HCT116 (cell line): Measurements from ENCODE around the gene EDN1. TPM values are rescaled to one million over a fixed set of nuclear protein-coding genes. Genes with fewer than 3 reads are reported as not detected.
"Not testable (repeated sequence)": the region's sequence is repeated elsewhere in the genome, so short reads cannot be mapped to it uniquely, and the experiment has no call there.

Source experiments
- ATAC-seq: fragments of 200-7000 bp; cut with Tn5 transposase; 2 replicates; pipeline ENCODE4 v1.9.1; 2020; ENCODE audit warnings: mild to moderate bottlenecking, moderate library complexity
- BruUV-seq: library from RNA; stranded (reverse); fragments of 400-500 nt; replicated peaks from 2 replicates; lab custom pipeline; 2021; lab: Mats Ljungman, UMichigan
- CTCF ChIA-PET: fragments of 300-600 bp; sonication (Branson Sonifier 250); formaldehyde crosslinking; loops from one replicate; lab custom pipeline; 2021; ENCODE audit warnings: antibody characterized with exemption; lab: Charles Lee
- POLR2A ChIA-PET: fragments of 300-600, 350-600 bp; sonication (Branson Sonifier 250); formaldehyde crosslinking; loops from one replicate; lab custom pipeline; 2021; ENCODE audit warnings: antibody characterized with exemption; lab: Charles Lee
- RAD21 ChIA-PET, 2 experiments: fragments of 300-600 bp; sonication (Branson Sonifier 250); formaldehyde crosslinking; loops; one replicate each; lab custom pipeline; 2023; ENCODE audit warnings: low total read pairs in 2 of 2; ENCODE audit not compliant: uncharacterized antibody in 2 of 2, unreplicated experiment in 2 of 2, low non-redundant PET in 1 of 2; lab: Charles Lee
- DNase-seq: peaks from one replicate; pipeline ENCODE4 v3.0.0-alpha.2; 2010; ENCODE audit warnings: low read depth, low spot score
- H2AFZ ChIP-seq: fragments of 200-600 bp; shearing (Covaris generic), sonication (generic); 2 replicates; pipeline ENCODE4 v1.6.1; 2017; ENCODE audit warnings: low read depth, mixed run types, mixed read lengths, antibody characterized with exemption, low read length; ENCODE audit not compliant: poor library complexity, severe bottlenecking
- H3K27ac ChIP-seq: 2 replicates; pipeline ENCODE4 v1.5.1; 2012; ENCODE audit warnings: low read depth, low read length
- H3K27me3 ChIP-seq: fragments of 200-600 bp; sonication (generic); 2 replicates; pipeline ENCODE4 v1.6.1; 2016; ENCODE audit warnings: mixed run types, low read length, mixed read lengths; ENCODE audit not compliant: insufficient read depth
- H3K36me3 ChIP-seq, 2 experiments: fragments of 200-500 bp in 1 of 2; fragments of 200-600 bp in 1 of 2; sonication (Bioruptor generic) in 1 of 2; sonication (generic) in 1 of 2; 2 replicates each; pipeline versions ENCODE4 v1.5.1 to v1.6.1; 2014 to 2016; ENCODE audit warnings: low read length in 2 of 2, inconsistent platforms in 1 of 2, mixed read lengths in 1 of 2, mixed run types in 1 of 2; ENCODE audit not compliant: insufficient read depth in 2 of 2, control insufficient read depth in 1 of 2
- H3K4me1 ChIP-seq, 2 experiments: fragments of 200-600 bp in 1 of 2; sonication (generic) in 1 of 2; 2 replicates each; pipeline versions ENCODE4 v1.5.1 to v1.6.1; 2012 to 2017; ENCODE audit warnings: low read length in 2 of 2, inconsistent platforms in 1 of 2, mild to moderate bottlenecking in 1 of 2, mixed read lengths in 1 of 2, mixed run types in 1 of 2, moderate library complexity in 1 of 2; ENCODE audit not compliant: insufficient read depth in 2 of 2, control insufficient read depth in 1 of 2
- H3K4me2 ChIP-seq: fragments of 200-600 bp; sonication (generic); 2 replicates; pipeline ENCODE4 v1.6.1; 2017; ENCODE audit warnings: mixed run types, low read length, mixed read lengths
- H3K4me3 ChIP-seq, 2 experiments: fragments of 200-600 bp in 1 of 2; sonication (generic) in 1 of 2; replicated peaks in 1 of 2; 2 replicates each; pipeline ENCODE4 v1.5.1; 2011 to 2016; ENCODE audit warnings: low read length in 2 of 2, control low read depth in 1 of 2, low read depth in 1 of 2, mild to moderate bottlenecking in 1 of 2, mixed read lengths in 1 of 2, mixed run types in 1 of 2
- H3K79me2 ChIP-seq: fragments of 200-600 bp; sonication (generic); 2 replicates; pipeline ENCODE4 v1.6.1; 2017; ENCODE audit warnings: mild to moderate bottlenecking, mixed run types, low read length, moderate library complexity, mixed read lengths; ENCODE audit not compliant: insufficient read depth
- H3K9ac ChIP-seq: fragments of 200-600 bp; sonication (generic); 2 replicates; pipeline ENCODE4 v1.6.1; 2016; ENCODE audit warnings: low read length, mixed read lengths
- H3K9me2 ChIP-seq: fragments of 200-600 bp; sonication (generic), shearing (Covaris generic); 2 replicates; pipeline ENCODE4 v1.6.1; 2017; ENCODE audit warnings: mixed run types, mild to moderate bottlenecking, moderate library complexity; ENCODE audit not compliant: insufficient read depth
- H3K9me3 ChIP-seq, 2 experiments: fragments of 200-500 bp in 1 of 2; fragments of 200-600 bp in 1 of 2; sonication (Bioruptor generic) in 1 of 2; sonication (generic) in 1 of 2; 2 replicates each; pipeline ENCODE4 v1.6.1; 2014 to 2017; ENCODE audit warnings: low read length in 2 of 2, mixed read lengths in 2 of 2, inconsistent platforms in 1 of 2, low read depth in 1 of 2, mild to moderate bottlenecking in 1 of 2, mixed run types in 1 of 2, moderate library complexity in 1 of 2; ENCODE audit not compliant: control insufficient read depth in 1 of 2, insufficient read depth in 1 of 2
- H4K20me1 ChIP-seq: fragments of 200-600 bp; sonication (generic), shearing (Covaris generic); 2 replicates; pipeline ENCODE4 v1.6.1; 2017; ENCODE audit warnings: mixed run types, mild to moderate bottlenecking, moderate library complexity; ENCODE audit not compliant: insufficient read depth
- ATF3 ChIP-seq: IDR thresholded peaks from 2 replicates; pipeline ENCODE4 v1.6.1; 2012
- CBX3 ChIP-seq: IDR thresholded peaks from 2 replicates; pipeline ENCODE4 v1.6.1; 2012; ENCODE audit warnings: low read depth
- ELF1 ChIP-seq: IDR thresholded peaks from 2 replicates; pipeline ENCODE4 v1.6.1; 2012; ENCODE audit warnings: low read depth, borderline replicate concordance
- EZH2 ChIP-seq: fragments of 200-600 bp; sonication (generic); IDR thresholded peaks from 2 replicates; pipeline ENCODE4 v1.6.1; 2017; ENCODE audit warnings: antibody characterized with exemption, mixed run types
- MAX ChIP-seq: IDR thresholded peaks from 2 replicates; pipeline ENCODE4 v1.6.1; 2012
- POLR2A ChIP-seq: IDR thresholded peaks from 2 replicates; pipeline ENCODE4 v1.7.0; 2011; ENCODE audit warnings: borderline replicate concordance; ENCODE audit not compliant: insufficient read depth, insufficient read length; ENCODE audit errors: extremely low read depth
- POLR2AphosphoS5 ChIP-seq: IDR thresholded peaks from 2 replicates; pipeline ENCODE4 v1.6.1; 2011; ENCODE audit warnings: mild to moderate bottlenecking, low read depth, low read length, moderate library complexity
- RAD21 ChIP-seq: IDR thresholded peaks from 2 replicates; pipeline ENCODE4 v1.6.1; 2012; ENCODE audit warnings: low read depth, mild to moderate bottlenecking
- REST ChIP-seq: IDR thresholded peaks from 2 replicates; pipeline ENCODE4 v1.6.1; 2012; ENCODE audit warnings: low read depth
- SIN3A ChIP-seq: IDR thresholded peaks from 2 replicates; pipeline ENCODE4 v1.6.1; 2012; ENCODE audit warnings: low read depth
- SP1 ChIP-seq: IDR thresholded peaks from 2 replicates; pipeline ENCODE4 v1.6.1; 2012; ENCODE audit warnings: low read depth
- ZBTB33 ChIP-seq: IDR thresholded peaks from 2 replicates; pipeline ENCODE4 v1.6.1; 2011; ENCODE audit warnings: mild to moderate bottlenecking, low read length, moderate library complexity; ENCODE audit not compliant: insufficient replicate concordance; ENCODE audit errors: extremely low read depth
- intact Hi-C: fragments of 100-400 bp; cut with micrococcal nuclease; formaldehyde crosslinking; loops from 2 replicates; pipeline ENCODE4 v1.10.0; 2022
- total RNA-seq: library from RNA; stranded (reverse); gene quantifications from one replicate; pipeline ENCODE4 v1.2.1, GENCODE V29; 2021; ENCODE audit not compliant: unreplicated experiment

Gene EDN1
- total RNA-seq, 1 experiment from 2014 or later: 0.22 TPM

- H3K4me2 ChIP-seq, CTCF ChIA-PET: not testable (repeated sequence)
These were observed 42.6 kb downstream of the EDN1 start for GRCh38 chr6:12332750-12333079.

GRCh38 chr6:12333128-12333527, 43.0 kb downstream of the EDN1 start:
- ATAC-seq (no peak), DNase-seq (no peak)
- BruUV-seq: no TSS peak
- no peaks in the 10 kb centered on the region for H4K20me1 ChIP-seq
- ChIA-PET POLR2A (no interaction called here), RAD21 (no interaction called here), CTCF (no interaction called here)
- no peak for TF ChIP-seq SP1
- TF ChIP-seq MAX: no peak
- no peak for TF ChIP-seq POLR2A
- no peak for TF ChIP-seq EZH2
- no peak for TF ChIP-seq ELF1
- no peak for TF ChIP-seq ZBTB33
- TF ChIP-seq REST: no peak
- TF ChIP-seq ATF3: no peak
- no peak for TF ChIP-seq CBX3
- no peak for TF ChIP-seq POLR2AphosphoS5
- no peak for TF ChIP-seq RAD21
- no peak for TF ChIP-seq SIN3A
- intact Hi-C loops: no loop called here
- H3K27me3 ChIP-seq: no peaks in the 10 kb centered on the region
- H3K4me3 ChIP-seq: no peak overlapping the region
- H3K9me2 ChIP-seq: no peaks in the 10 kb centered on the region
- H3K4me1 ChIP-seq: peaks cover 0 to 10% of the 10 kb centered on the region in 2 experiments; a peak in 1 of 4 replicates
- H3K27ac ChIP-seq: no peak overlapping the region
- no peak overlapping the region for H3K4me2 ChIP-seq
- no peak overlapping the region for H2AFZ ChIP-seq
- no peaks in the 10 kb centered on the region for H3K79me2 ChIP-seq
- H3K36me3 ChIP-seq: no peaks in the 10 kb centered on the region
- H3K9ac ChIP-seq: no peak overlapping the region
- H3K9me3 ChIP-seq: no peaks in the 10 kb centered on the region

More at GRCh38 chr6:12332750-12333079, 42.6 kb downstream of the EDN1 start:
- H3K27ac ChIP-seq, DNase-seq, BruUV-seq, H3K4me3 ChIP-seq, ATAC-seq, H2AFZ ChIP-seq, H3K9ac ChIP-seq, H3K27me3 ChIP-seq, H3K36me3 ChIP-seq, RAD21 ChIA-PET, H4K20me1 ChIP-seq, H3K9me2 ChIP-seq, intact Hi-C loops, POLR2A ChIA-PET, H3K79me2 ChIP-seq, H3K9me3 ChIP-seq: not testable (repeated sequence)
- H3K4me1 ChIP-seq: peaks cover 0 to 14% of the 10 kb centered on the region in 2 experiments; a peak in 1 of 4 replicates
